Neural cell (in vitro differentiated cells): ENCODE data around the gene TRIM44. TPM values are rescaled to one million over a fixed set of nuclear protein-coding genes. Genes with fewer than 3 reads are reported as not detected.

Experiments used
- H2AFZ ChIP-seq: fragments of 200-600, 300-800 bp; sonication (generic), shearing (Covaris generic); 2 replicates; pipeline ENCODE4 v1.6.0; 2014; ENCODE audit warnings: low read depth, mild to moderate bottlenecking, antibody characterized with exemption, low read length, moderate library complexity
- H3F3A ChIP-seq: fragments of 200-600 bp; shearing (Covaris generic); 2 replicates; pipeline ENCODE4 v1.6.1; 2016; ENCODE audit warnings: mild to moderate bottlenecking, moderate library complexity, mixed read lengths, antibody characterized with exemption, low read length; ENCODE audit not compliant: insufficient read depth, poor library complexity, severe bottlenecking
- H3K27ac ChIP-seq: fragments of 200-600, 300-800 bp; sonication (generic), shearing (Covaris generic); 2 replicates; pipeline ENCODE4 v1.5.1; 2014; ENCODE audit warnings: mild to moderate bottlenecking, low read length, moderate library complexity
- H3K27me3 ChIP-seq: fragments of 300-800, 200-600 bp; sonication (generic), shearing (Covaris generic); 2 replicates; pipeline ENCODE4 v1.6.0; 2014; ENCODE audit warnings: mild to moderate bottlenecking, low read depth, low read length, moderate library complexity; ENCODE audit not compliant: insufficient read depth
- H3K36me3 ChIP-seq: fragments of 300-800, 200-600 bp; sonication (generic), shearing (Covaris generic); 2 replicates; pipeline ENCODE4 v1.5.1; 2014; ENCODE audit warnings: mild to moderate bottlenecking, antibody characterized with exemption, low read length, moderate library complexity; ENCODE audit not compliant: insufficient read depth
- H3K4me2 ChIP-seq: fragments of 300-800, 200-600 bp; sonication (generic), shearing (Covaris generic); 2 replicates; pipeline ENCODE4 v1.6.0; 2014; ENCODE audit warnings: mild to moderate bottlenecking, low read length
- H3K4me3 ChIP-seq: fragments of 300-800, 200-600 bp; sonication (generic), shearing (Covaris generic); 2 replicates; pipeline ENCODE4 v1.5.1; 2014; ENCODE audit warnings: mild to moderate bottlenecking, low read length, moderate library complexity
- H3K79me2 ChIP-seq: fragments of 200-600 bp; shearing (Covaris generic); replicated peaks from 2 replicates; pipeline ENCODE4 v1.6.0; 2014; ENCODE audit warnings: mild to moderate bottlenecking, low read length, moderate library complexity; ENCODE audit not compliant: insufficient read depth
- H3K9ac ChIP-seq: fragments of 300-800, 200-600 bp; sonication (generic), shearing (Covaris generic); 2 replicates; pipeline ENCODE4 v1.6.1; 2016; ENCODE audit warnings: mild to moderate bottlenecking, low read length, mixed read lengths
- H3K9me2 ChIP-seq: fragments of 200-600 bp; shearing (Covaris generic); 2 replicates; pipeline ENCODE4 v1.6.1; 2016; ENCODE audit warnings: mild to moderate bottlenecking, low read length, mixed read lengths; ENCODE audit not compliant: insufficient read depth
- H3K9me3 ChIP-seq: fragments of 200-600, 300-800 bp; sonication (generic), shearing (Covaris generic); 2 replicates; pipeline ENCODE4 v1.6.1; 2016; ENCODE audit warnings: mild to moderate bottlenecking, mixed run types, low read length, moderate library complexity, mixed read lengths
- H4K20me1 ChIP-seq: fragments of 200-600 bp; shearing (Covaris generic); 2 replicates; pipeline ENCODE4 v1.6.1; 2016; ENCODE audit warnings: mild to moderate bottlenecking, mixed run types; ENCODE audit not compliant: insufficient read depth
- CTCF ChIP-seq: fragments of 450-650 bp; IDR thresholded peaks from 2 replicates; pipeline ENCODE4 v1.5.1; 2014; ENCODE audit warnings: antibody characterized with exemption, mild to moderate bottlenecking, moderate library complexity; ENCODE audit not compliant: poor library complexity, severe bottlenecking
- EP300 ChIP-seq: fragments of 450-650 bp; conservative IDR thresholded peaks from 2 replicates; pipeline ENCODE4 v1.6.1; 2014; ENCODE audit warnings: antibody characterized with exemption, mild to moderate bottlenecking, moderate library complexity; ENCODE audit not compliant: poor library complexity, severe bottlenecking
- EZH2 ChIP-seq: fragments of 200-600, 300-800 bp; shearing (Covaris generic), sonication (generic); IDR thresholded peaks from 2 replicates; pipeline ENCODE4 v1.6.1; 2014; ENCODE audit warnings: antibody characterized with exemption, low read length, borderline replicate concordance, mild to moderate bottlenecking; ENCODE audit not compliant: insufficient read depth, poor library complexity, severe bottlenecking
- MXI1 ChIP-seq: fragments of 450-650 bp; conservative IDR thresholded peaks from 2 replicates; pipeline ENCODE4 v1.6.1; 2014; ENCODE audit warnings: antibody characterized with exemption, mild to moderate bottlenecking; ENCODE audit not compliant: poor library complexity, severe bottlenecking
- POLR2AphosphoS5 ChIP-seq: IDR thresholded peaks from 2 replicates; pipeline ENCODE4 v1.6.1; 2012
- RAD21 ChIP-seq: fragments of 450-650 bp; conservative IDR thresholded peaks from 2 replicates; pipeline ENCODE4 v1.6.1; 2014; ENCODE audit warnings: antibody characterized with exemption, mild to moderate bottlenecking, moderate library complexity
- REST ChIP-seq: IDR thresholded peaks from 2 replicates; pipeline ENCODE4 v1.6.1; 2012; ENCODE audit warnings: borderline replicate concordance
- SMC3 ChIP-seq: fragments of 450-650 bp; conservative IDR thresholded peaks from 2 replicates; pipeline ENCODE4 v1.6.1; 2014; ENCODE audit warnings: antibody characterized with exemption, mild to moderate bottlenecking, moderate library complexity; ENCODE audit not compliant: poor library complexity
- TAF1 ChIP-seq: IDR thresholded peaks from 2 replicates; pipeline ENCODE4 v1.6.1; 2012; ENCODE audit warnings: low read depth
- polyA plus RNA-seq: library from polyadenylated mRNA; depleted of rRNA; stranded (reverse); fragments of >200 nt; gene quantifications from 2 replicates; pipeline ENCODE4 v1.2.3, GENCODE V29; 2014

The TRIM44 gene
- polyA plus RNA-seq, 1 donor from 2014 or later = 14.9 TPM

- Histone ChIP-seq H3K27me3 (no peaks in the 10 kb centered on the region), H3K36me3 (no peaks in the 10 kb centered on the region), H3K27ac (no peak overlapping the region), H3K79me2 (no peaks in the 10 kb centered on the region), H3K4me3 (no peak overlapping the region), H3K4me2 (no peak overlapping the region), H4K20me1 (no peaks in the 10 kb centered on the region), H3K9ac (no peak overlapping the region), H2AFZ (no peak overlapping the region), H3K9me2 (no peaks in the 10 kb centered on the region), H3K9me3 (no peaks in the 10 kb centered on the region), H3F3A (no peaks in the 10 kb centered on the region)
- TF ChIP-seq RAD21 (no peak), POLR2AphosphoS5 (no peak), SMC3 (no peak), EZH2 (no peak), MXI1 (no peak), CTCF (no peak), EP300 (no peak), TAF1 (no peak), REST (no peak)
Measured at GRCh38 chr11:35815556-35816315, 153.2 kb downstream of the TRIM44 start.

- no peak overlapping the region for H2AFZ ChIP-seq
- H3K27me3 ChIP-seq = no peaks in the 10 kb centered on the region
- no peak for TF ChIP-seq TAF1
- TF ChIP-seq POLR2AphosphoS5 = no peak
- TF ChIP-seq EP300 = no peak
- no peak for TF ChIP-seq MXI1
- TF ChIP-seq EZH2 = no peak
- TF ChIP-seq SMC3 = no peak
- TF ChIP-seq CTCF = no peak
- no peak for TF ChIP-seq REST
- TF ChIP-seq RAD21 = no peak
- no peaks in the 10 kb centered on the region for H3K79me2 ChIP-seq
- no peaks in the 10 kb centered on the region for H3K9me2 ChIP-seq
- H3K9me3 ChIP-seq = no peaks in the 10 kb centered on the region
- H3K36me3 ChIP-seq = no peaks in the 10 kb centered on the region
- no peak overlapping the region for H3K4me2 ChIP-seq
- no peak overlapping the region for H3K27ac ChIP-seq
- no peaks in the 10 kb centered on the region for H4K20me1 ChIP-seq
- H3K9ac ChIP-seq = no peak overlapping the region
- H3K4me3 ChIP-seq = no peak overlapping the region
- H3F3A ChIP-seq = no peaks in the 10 kb centered on the region
Measured at GRCh38 chr11:35820614-35821013, 158.0 kb downstream of the TRIM44 start.
